HAP-1 (cell line): ENCODE data around the gene HBE1.

Source experiments
- DNase-seq, 2 experiments: peaks; one replicate each; pipeline ENCODE4 v3.0.0-alpha.2; 2016 to 2020; ENCODE audit warnings: low spot score in 2 of 2
- H3K27me3 ChIP-seq: fragments of 250-450 bp; sonication (Bioruptor Pico); 2 replicates; pipeline ENCODE4 v1.5.1; 2020; ENCODE audit warnings: low read depth, mild to moderate bottlenecking, moderate library complexity
- H3K36me3 ChIP-seq: fragments of 250-450 bp; sonication (Bioruptor Pico); replicated peaks from 2 replicates; pipeline ENCODE4 v1.5.1; 2020; ENCODE audit warnings: mild to moderate bottlenecking
- H3K4me1 ChIP-seq: fragments of 250-450 bp; sonication (Bioruptor Pico); 2 replicates; pipeline ENCODE4 v1.5.1; 2020; ENCODE audit warnings: mild to moderate bottlenecking
- H3K4me3 ChIP-seq: fragments of 250-450 bp; sonication (Bioruptor Pico); 2 replicates; pipeline ENCODE4 v1.5.1; 2020; ENCODE audit warnings: mild to moderate bottlenecking, moderate library complexity
- H3K9me3 ChIP-seq: fragments of 250-450 bp; sonication (Bioruptor Pico); 2 replicates; pipeline ENCODE4 v1.5.1; 2020; ENCODE audit warnings: mild to moderate bottlenecking, moderate library complexity
- in situ Hi-C: fragments of 300-500 bp; cut with MboI; formaldehyde crosslinking; loops from 3 replicates; pipeline ENCODE4 v1.14.3; 2020; ENCODE audit warnings: low sequenced_read_pairs, inconsistent platforms, mixed read lengths

The HBE1 gene

GRCh38 chr11:5241458-5241857 lies 28.3 kb downstream of the HBE1 start:
- no peaks in the 10 kb centered on the region for H3K9me3 ChIP-seq
- no peak for DNase-seq
- in situ Hi-C loops = no loop called here
- no peaks in the 10 kb centered on the region for H3K27me3 ChIP-seq
- no peak overlapping the region for H3K4me3 ChIP-seq
- H3K4me1 ChIP-seq = no peaks in the 10 kb centered on the region
- no peaks in the 10 kb centered on the region for H3K36me3 ChIP-seq

GRCh38 chr11:5240458-5240857 lies 29.3 kb downstream of the HBE1 start:
- Histone ChIP-seq H3K4me3 (no peak overlapping the region), H3K9me3 (no peaks in the 10 kb centered on the region), H3K4me1 (no peaks in the 10 kb centered on the region), H3K36me3 (no peaks in the 10 kb centered on the region), H3K27me3 (no peaks in the 10 kb centered on the region)
- DNase-seq = no peak
- in situ Hi-C loops = no loop called here

DNA sequence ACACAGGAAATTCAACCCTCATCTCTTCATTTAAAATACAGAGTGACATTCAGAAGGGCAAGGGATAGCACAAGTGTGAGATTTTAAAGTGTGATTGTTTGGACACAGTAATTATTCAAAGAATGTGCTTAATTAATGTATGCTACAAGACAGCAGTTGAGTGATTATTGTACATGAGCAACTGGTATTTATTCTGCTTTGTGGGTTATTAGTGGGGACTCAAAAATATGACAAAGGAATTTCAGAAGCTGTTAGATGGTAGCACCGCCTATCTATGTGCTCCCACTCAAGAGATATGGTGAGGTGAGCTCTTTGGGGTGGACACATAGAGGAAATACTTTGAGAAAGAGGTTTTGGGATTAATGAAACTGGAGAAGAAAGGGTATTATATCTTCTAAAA lies 29.7 kb downstream of the HBE1 start:
- Histone ChIP-seq H3K9me3 (no peaks in the 10 kb centered on the region), H3K27me3 (no peaks in the 10 kb centered on the region), H3K36me3 (no peaks in the 10 kb centered on the region), H3K4me1 (no peaks in the 10 kb centered on the region), H3K4me3 (no peak overlapping the region)
- in situ Hi-C loops = no loop called here
- no peak for DNase-seq

- no peak for DNase-seq
- in situ Hi-C loops = no loop called here
- H3K27me3 ChIP-seq = no peaks in the 10 kb centered on the region
- H3K36me3 ChIP-seq = no peaks in the 10 kb centered on the region
- no peaks in the 10 kb centered on the region for H3K9me3 ChIP-seq
- H3K4me3 ChIP-seq = no peak overlapping the region
- no peaks in the 10 kb centered on the region for H3K4me1 ChIP-seq
These were observed 30.7 kb downstream of the HBE1 start for GRCh38 chr11:5239046-5239445.

DNA sequence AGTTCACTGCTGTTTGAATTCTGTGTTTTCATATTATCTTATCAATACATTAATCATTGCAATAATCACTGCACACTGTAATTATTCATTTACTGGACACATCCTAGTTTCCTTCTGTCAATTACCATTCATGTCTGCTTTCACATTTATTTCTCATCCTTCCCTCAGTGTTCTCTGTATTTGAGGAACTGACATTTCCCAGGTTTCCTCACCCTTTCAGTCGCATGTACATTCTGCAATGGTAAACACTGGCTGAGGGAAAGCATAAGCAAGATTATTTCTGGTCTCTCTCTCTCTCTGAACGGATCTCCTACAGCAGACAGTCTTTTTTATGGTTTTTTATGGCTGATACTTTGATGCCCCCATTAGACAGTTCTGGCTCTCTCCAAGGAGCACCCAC lies 31.3 kb downstream of the HBE1 start:
- in situ Hi-C loops = no loop called here
- Histone ChIP-seq H3K4me1 (no peaks in the 10 kb centered on the region), H3K36me3 (no peaks in the 10 kb centered on the region), H3K27me3 (no peaks in the 10 kb centered on the region), H3K9me3 (no peaks in the 10 kb centered on the region), H3K4me3 (no peak overlapping the region)
- no peak for DNase-seq

- Histone ChIP-seq H3K36me3 (no peaks in the 10 kb centered on the region), H3K4me3 (no peak overlapping the region), H3K4me1 (no peaks in the 10 kb centered on the region), H3K27me3 (no peaks in the 10 kb centered on the region), H3K9me3 (no peaks in the 10 kb centered on the region)
- in situ Hi-C loops = no loop called here
- no peak for DNase-seq
These were observed 32.3 kb downstream of the HBE1 start for GRCh38 chr11:5237420-5237819.

GRCh38 chr11:5235364-5236095 lies 34.2 kb downstream of the HBE1 start:
- Histone ChIP-seq H3K27me3 (no peaks in the 10 kb centered on the region), H3K36me3 (no peaks in the 10 kb centered on the region), H3K4me3 (no peak overlapping the region), H3K9me3 (no peaks in the 10 kb centered on the region), H3K4me1 (no peaks in the 10 kb centered on the region)
- in situ Hi-C loops = no loop called here
- no peak for DNase-seq

- H3K27me3 ChIP-seq = no peaks in the 10 kb centered on the region
These were observed 35.3 kb downstream of the HBE1 start, which contains the start of gene HBD for GRCh38 chr11:5234381-5234834. TSS of gene HBD (minus strand) at chr11:5234483. CDS start at chr11:5234433, 50 bp downstream.

GRCh38 chr11:5233307-5233706 lies 36.4 kb downstream of the HBE1 start:
- Histone ChIP-seq H3K9me3 (no peaks in the 10 kb centered on the region), H3K36me3 (no peaks in the 10 kb centered on the region), H3K4me1 (no peaks in the 10 kb centered on the region), H3K27me3 (no peaks in the 10 kb centered on the region), H3K4me3 (no peak overlapping the region)
- DNase-seq = no peak
- in situ Hi-C loops = no loop called here

More at GRCh38 chr11:5234381-5234834, 35.3 kb downstream of the HBE1 start, which contains the start of gene HBD:
- in situ Hi-C loops = no loop called here
- H3K4me3 ChIP-seq = no peak within 1 kb of the TSS
- no peak for DNase-seq
- no peaks in the 10 kb centered on the region for H3K9me3 ChIP-seq
- H3K36me3 ChIP-seq = no peaks in the 10 kb centered on the region
- no peaks in the 10 kb centered on the region for H3K4me1 ChIP-seq

DNA sequence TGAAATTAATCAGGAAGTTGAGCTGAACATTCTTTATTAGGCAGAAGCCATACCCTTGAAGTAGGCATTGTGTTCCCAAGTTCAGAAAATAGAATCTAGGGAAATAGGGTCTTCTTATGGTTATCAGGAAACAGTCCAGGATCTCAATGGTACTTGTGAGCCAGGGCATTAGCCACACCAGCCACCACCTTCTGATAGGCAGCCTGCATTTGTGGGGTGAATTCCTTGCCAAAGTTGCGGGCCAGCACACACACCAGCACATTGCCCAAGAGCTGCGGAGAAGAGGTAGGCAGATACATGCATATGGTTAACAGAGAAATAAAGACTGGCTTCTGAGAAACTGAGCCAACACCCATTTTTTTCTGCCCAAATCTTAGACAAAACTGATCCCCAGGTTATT lies 36.9 kb downstream of the HBE1 start:
- in situ Hi-C loops = no loop called here
- Histone ChIP-seq H3K36me3 (no peaks in the 10 kb centered on the region), H3K27me3 (no peaks in the 10 kb centered on the region), H3K4me1 (no peaks in the 10 kb centered on the region), H3K4me3 (no peak overlapping the region), H3K9me3 (no peaks in the 10 kb centered on the region)
- DNase-seq = no peak

DNA sequence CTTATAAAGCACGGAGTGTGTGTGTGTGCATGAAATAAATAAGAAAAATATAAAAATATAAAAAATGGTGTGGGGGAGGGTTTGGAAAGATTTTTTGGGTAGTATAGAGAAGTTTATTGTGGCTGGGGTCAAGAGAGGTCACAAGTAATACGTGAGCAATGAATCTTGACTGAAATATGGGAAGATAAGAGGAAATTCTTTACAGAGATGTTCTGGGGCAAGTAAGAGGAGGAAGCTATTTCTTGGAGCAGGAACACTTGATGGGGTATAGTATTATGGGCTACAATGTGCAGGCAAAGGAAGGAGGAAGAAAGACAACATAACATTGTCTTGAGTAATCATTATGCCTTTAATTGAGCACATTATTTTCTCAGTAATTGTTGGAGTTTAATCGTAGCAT lies 37.6 kb downstream of the HBE1 start:
- H3K4me1 ChIP-seq = no peaks in the 10 kb centered on the region
- no peaks in the 10 kb centered on the region for H3K9me3 ChIP-seq
- in situ Hi-C loops = no loop called here

DNA sequence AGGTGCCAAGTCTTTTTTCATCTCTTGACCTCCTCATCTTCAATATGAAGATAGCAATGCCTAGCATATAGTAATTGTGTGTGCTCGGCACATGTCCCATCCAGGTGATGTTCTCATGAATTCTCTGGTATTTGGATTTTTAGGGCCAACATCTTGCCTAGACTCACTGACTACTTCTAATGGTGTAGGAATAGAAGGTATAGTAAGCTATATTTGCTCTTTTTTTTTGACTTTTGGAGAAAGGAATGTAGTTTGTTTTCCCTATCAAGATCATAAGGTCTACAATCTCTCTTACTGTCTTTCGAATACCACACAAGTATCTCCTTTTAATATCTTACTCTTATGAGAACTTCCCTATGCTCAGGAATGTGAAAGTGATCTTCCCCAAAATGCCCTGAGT lies 38.6 kb downstream of the HBE1 start:
- in situ Hi-C loops = no loop called here
- Histone ChIP-seq H3K27me3 (no peaks in the 10 kb centered on the region), H3K9me3 (no peaks in the 10 kb centered on the region), H3K36me3 (no peaks in the 10 kb centered on the region), H3K4me3 (no peak overlapping the region), H3K4me1 (no peaks in the 10 kb centered on the region)
- DNase-seq = no peak

More for the DNA sequence above, 37.6 kb downstream of the HBE1 start:
- no peaks in the 10 kb centered on the region for H3K36me3 ChIP-seq
- no peak for DNase-seq
- H3K27me3 ChIP-seq = no peaks in the 10 kb centered on the region
- no peak overlapping the region for H3K4me3 ChIP-seq

GRCh38 chr11:5230266-5230665 lies 39.5 kb downstream of the HBE1 start:
- H3K9me3 ChIP-seq = no peaks in the 10 kb centered on the region
- no peak for DNase-seq
- no peak overlapping the region for H3K4me3 ChIP-seq
- no peaks in the 10 kb centered on the region for H3K36me3 ChIP-seq
- in situ Hi-C loops = no loop called here
- H3K4me1 ChIP-seq = no peaks in the 10 kb centered on the region
- no peaks in the 10 kb centered on the region for H3K27me3 ChIP-seq

DNA sequence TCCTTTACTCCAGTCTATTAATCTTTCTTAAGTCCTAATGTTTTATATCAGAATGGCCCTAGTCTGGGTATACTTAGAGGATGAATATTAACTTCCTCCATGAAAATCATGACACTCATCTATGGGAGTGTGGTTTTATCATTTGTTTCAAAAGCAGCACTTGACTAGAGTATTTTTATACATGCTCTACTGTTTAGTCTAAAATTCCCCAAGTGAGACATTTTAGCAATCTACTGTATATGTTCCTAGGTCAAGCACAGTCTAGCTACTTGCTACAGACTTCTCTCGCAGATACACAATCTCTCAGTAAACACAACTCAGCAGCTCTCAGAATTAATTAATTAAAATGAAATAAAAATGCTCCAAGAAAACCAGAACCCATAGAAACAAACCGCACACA lies 39.9 kb downstream of the HBE1 start:
- Histone ChIP-seq H3K27me3 (no peaks in the 10 kb centered on the region), H3K9me3 (no peaks in the 10 kb centered on the region), H3K4me1 (no peaks in the 10 kb centered on the region), H3K36me3 (no peaks in the 10 kb centered on the region), H3K4me3 (no peak overlapping the region)
- in situ Hi-C loops = no loop called here
- DNase-seq = no peak

GRCh38 chr11:5229356-5229755 lies 40.4 kb downstream of the HBE1 start:
- Histone ChIP-seq H3K4me1 (no peaks in the 10 kb centered on the region), H3K9me3 (no peaks in the 10 kb centered on the region), H3K27me3 (no peaks in the 10 kb centered on the region), H3K36me3 (no peaks in the 10 kb centered on the region), H3K4me3 (no peak overlapping the region)
- no peak for DNase-seq
- in situ Hi-C loops = no loop called here
